Measurements from ENCODE around the gene ABCC10.
"Not testable (repeated sequence)": the region's sequence is repeated elsewhere in the genome, so short reads cannot be mapped to it uniquely, and the experiment has no call there.

Gene ABCC10

GRCh38 chr6:43495409-43495941 lies 68.1 kb downstream of the ABCC10 start:
- DNase-seq (ENCODE audit: low read depth in 1 of 2, low spot score in 1 of 2), result no peak

- DNase-seq (ENCODE audit: low read depth in 1 of 2, low spot score in 1 of 2), result no peak
These were observed 69.2 kb downstream of the ABCC10 start for GRCh38 chr6:43496370-43497128.

DNA sequence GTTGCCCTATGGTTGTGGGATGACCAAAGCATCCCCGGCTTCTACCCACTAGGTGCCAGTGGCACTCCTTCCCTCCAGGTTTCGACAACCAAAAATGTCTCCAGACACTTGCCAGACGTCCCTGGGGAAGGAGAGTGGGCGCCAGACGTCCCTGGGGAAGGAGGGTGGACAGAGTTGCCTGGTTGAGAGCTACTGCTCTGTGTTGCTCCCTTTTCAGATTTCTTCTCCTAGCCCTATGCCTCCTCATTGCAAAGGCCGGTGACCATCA lies 69.7 kb downstream of the ABCC10 start:
- DNase-seq (ENCODE audit: low read depth in 1 of 2, low spot score in 1 of 2), result no peak

DNA sequence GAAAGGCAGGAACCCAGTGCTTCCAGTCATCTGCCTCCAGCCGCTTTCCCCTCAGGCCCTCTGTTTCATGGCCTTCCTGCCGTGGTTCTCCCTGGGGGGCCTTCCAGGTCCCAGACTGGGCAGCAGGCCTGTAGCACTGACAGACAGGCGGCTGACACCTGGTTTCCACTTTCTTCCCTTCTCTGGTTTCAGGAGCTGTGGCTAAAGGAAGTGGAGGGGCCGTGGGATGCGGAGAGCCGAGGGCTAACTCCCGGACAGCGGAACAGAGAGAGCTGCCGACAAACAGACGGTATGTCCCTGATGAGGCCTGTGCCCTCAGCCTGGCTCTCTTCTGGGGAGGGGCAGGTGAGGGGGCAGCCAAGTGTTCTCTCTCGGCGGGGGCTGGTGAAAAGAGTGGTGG lies 70.3 kb downstream of the ABCC10 start:
- DNase-seq (ENCODE audit: low read depth in 1 of 2, low spot score in 1 of 2), result no peak

DNA sequence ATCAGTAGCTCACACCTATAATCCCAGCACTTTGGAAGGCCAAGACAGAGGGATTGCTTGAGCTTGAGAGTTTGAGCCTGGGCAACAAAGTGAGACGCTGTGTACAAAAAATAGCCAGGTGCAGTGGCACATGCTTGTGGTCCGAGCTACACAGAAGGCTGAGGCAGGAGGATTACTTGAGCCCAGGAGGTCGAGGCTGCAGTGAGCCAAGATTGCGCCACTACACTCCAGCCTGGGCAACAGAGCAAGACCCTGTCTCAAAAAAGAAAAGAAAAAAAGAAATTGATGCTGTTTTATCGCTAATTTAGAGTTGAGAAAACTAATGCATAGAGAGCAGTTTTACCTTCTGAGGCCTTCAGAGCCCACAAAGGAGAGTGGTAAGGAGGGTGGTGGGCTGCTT lies 71.0 kb downstream of the ABCC10 start:
- not testable (repeated sequence) for DNase-seq (ENCODE audit: low read depth in 1 of 2, low spot score in 1 of 2)

- no peak for DNase-seq (ENCODE audit: low read depth in 1 of 2, low spot score in 1 of 2)
These were observed 71.9 kb downstream of the ABCC10 start for GRCh38 chr6:43499028-43499815.
